Activated CD8-positive, alpha-beta T cell treated with anti-CD3 and anti-CD28 coated beads, Interleukin-2, amount 10 ng/mL, durations not matched to agents 7 days and 5 days (primary cell): ENCODE measurements around the gene MAGEB1. TPM values are rescaled to one million over a fixed set of nuclear protein-coding genes. Genes with fewer than 3 reads are reported as not detected.

Experiments used
- ATAC-seq: fragments of 150-1000 bp; cut with Tn5 transposase; one replicate; pipeline ENCODE4 v1.10.0; 2021; ENCODE audit warnings: moderate library complexity
- CTCF ChIA-PET: fragments of 350-600 bp; sonication (Branson Sonifier 250); formaldehyde crosslinking; loops from one replicate; lab custom pipeline; 2021; ENCODE audit warnings: antibody characterized with exemption; lab: Charles Lee
- POLR2A ChIA-PET: fragments of 350-600 bp; sonication (Branson Sonifier 250); formaldehyde crosslinking; loops from one replicate; lab custom pipeline; 2021; ENCODE audit warnings: antibody characterized with exemption; lab: Charles Lee
- DNase-seq: peaks from one replicate; pipeline ENCODE4 v3.0.0-alpha.2; 2020
- H3K27ac Mint-ChIP-seq: one replicate; pipeline ENCODE4 v1.8.0; 2021; ENCODE audit warnings: mild to moderate bottlenecking, mixed read lengths
- H3K27me3 Mint-ChIP-seq: one replicate; pipeline ENCODE4 v1.8.0; 2021; ENCODE audit warnings: low read depth, mixed read lengths
- H3K36me3 Mint-ChIP-seq: one replicate; pipeline ENCODE4 v1.8.0; 2021; ENCODE audit warnings: low read depth, mixed read lengths
- H3K4me1 Mint-ChIP-seq: one replicate; pipeline ENCODE4 v1.8.0; 2021; ENCODE audit warnings: low read depth, mixed read lengths
- H3K4me3 Mint-ChIP-seq: one replicate; pipeline ENCODE4 v1.8.0; 2021; ENCODE audit warnings: mild to moderate bottlenecking, mixed read lengths
- H3K9me3 Mint-ChIP-seq: one replicate; pipeline ENCODE4 v1.8.0; 2022; ENCODE audit warnings: mixed read lengths; ENCODE audit not compliant: insufficient read depth
- total RNA-seq, 2 experiments: library from RNA; stranded (reverse); gene quantifications; one replicate each; pipeline ENCODE4 v1.2.3, GENCODE V29; 2021

Gene MAGEB1
- total RNA-seq = not detected

- no peaks in the 10 kb centered on the region for H3K27me3 Mint-ChIP-seq
- no peak within 1 kb of the TSS for H3K4me3 Mint-ChIP-seq
- H3K27ac Mint-ChIP-seq = no peak within 1 kb of the TSS
- CTCF ChIA-PET = no interaction called here
- no peaks in the 10 kb centered on the region for H3K4me1 Mint-ChIP-seq
- H3K36me3 Mint-ChIP-seq = no peaks in the 10 kb centered on the region
- POLR2A ChIA-PET = no interaction called here
- ATAC-seq = no peak
- no peaks in the 10 kb centered on the region for H3K9me3 Mint-ChIP-seq
- DNase-seq = no peak
Observed at GRCh38 chrX:30246769-30247489, at the start of gene MAGEB1. TSS of gene MAGEB1 (plus strand) at chrX:30247146. CDS start at chrX:30250494, 3,348 bp downstream.

DNA sequence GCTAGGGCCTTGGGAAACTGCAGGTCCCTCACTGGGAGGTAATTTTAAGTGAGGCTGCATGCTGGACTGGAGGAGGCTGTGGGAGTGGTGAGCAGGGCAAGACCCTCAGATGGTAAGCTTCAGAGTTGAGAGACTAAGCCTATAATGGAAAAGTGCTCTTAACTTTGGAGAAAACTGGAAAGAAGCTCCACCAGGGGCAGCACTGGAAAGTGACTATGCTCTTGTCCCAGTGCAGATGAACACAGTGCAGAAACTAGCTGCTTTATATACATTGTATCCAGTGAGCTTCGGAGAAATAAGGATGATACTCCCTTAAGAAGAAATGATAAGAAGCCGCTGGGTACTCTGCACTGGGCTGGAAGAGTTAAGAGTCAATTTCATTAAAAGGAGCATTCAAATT lies 34.8 kb upstream of the MAGEB1 start:
- ATAC-seq (no peak), DNase-seq (no peak)
- Mint-ChIP-seq H3K36me3 (no peaks in the 10 kb centered on the region), H3K4me3 (no peak overlapping the region), H3K27me3 (no peaks in the 10 kb centered on the region), H3K9me3 (no peaks in the 10 kb centered on the region), H3K4me1 (no peaks in the 10 kb centered on the region), H3K27ac (no peak overlapping the region)
- POLR2A ChIA-PET = no interaction called here
- CTCF ChIA-PET = no interaction called here

DNA sequence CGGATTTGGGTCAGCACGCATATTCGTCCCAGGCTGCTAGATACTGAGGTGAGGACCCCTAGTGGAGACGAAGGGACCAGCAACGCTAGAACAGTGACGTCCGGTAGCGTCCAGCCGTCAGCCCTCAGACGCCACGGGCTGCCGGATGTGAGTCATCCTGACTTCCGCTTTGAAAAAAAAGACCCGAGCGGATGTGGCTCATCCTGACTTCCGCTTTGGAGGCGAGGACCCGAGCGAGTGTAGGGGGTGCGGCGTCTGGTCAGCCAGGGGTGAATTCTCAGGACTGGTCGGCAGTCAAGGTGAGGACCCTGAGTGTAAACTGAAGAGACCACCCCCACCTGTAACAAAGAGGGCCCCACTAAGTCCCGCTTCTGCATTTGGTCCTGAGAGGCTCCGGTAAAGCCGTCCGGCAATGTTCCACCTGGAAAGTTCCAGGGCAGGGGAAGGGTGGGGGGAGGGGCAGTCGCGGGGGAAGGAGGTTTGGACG lies 31.5 kb upstream of the MAGEB1 start, which contains the start of gene MAGEB2:
TSS of gene MAGEB2 (plus strand) at position 207 of the 487 bp plus-strand sequence. CDS start 3,018 bp downstream, outside the sequence.
- no peak within 1 kb of the TSS for H3K27ac Mint-ChIP-seq
- ATAC-seq = no peak
- no peak for DNase-seq
- H3K27me3 Mint-ChIP-seq = no peaks in the 10 kb centered on the region
- no peaks in the 10 kb centered on the region for H3K4me1 Mint-ChIP-seq
- ChIA-PET CTCF (no interaction called here), POLR2A (no interaction called here)
- H3K9me3 Mint-ChIP-seq = no peaks in the 10 kb centered on the region
- no peaks in the 10 kb centered on the region for H3K36me3 Mint-ChIP-seq
- H3K4me3 Mint-ChIP-seq = no peak within 1 kb of the TSS

DNA sequence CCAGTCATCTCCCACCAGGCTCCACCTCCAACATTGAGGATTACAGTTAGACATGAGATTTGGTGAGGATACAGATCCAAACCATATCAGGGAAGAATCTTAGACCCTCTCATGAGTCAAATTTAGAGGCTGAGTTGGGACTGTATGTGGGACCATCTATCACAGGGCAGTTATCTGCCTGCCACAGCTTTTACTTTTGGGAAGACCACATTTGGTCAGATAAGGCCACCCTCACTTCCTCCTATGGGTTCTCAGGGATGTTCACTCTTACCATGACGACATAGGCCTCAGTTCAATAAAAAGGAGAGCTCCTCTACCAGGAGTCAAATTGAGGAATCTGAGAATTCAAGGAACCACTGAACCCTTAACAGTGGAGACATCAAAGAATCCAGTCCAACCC lies 29.5 kb upstream of the MAGEB1 start:
- Mint-ChIP-seq H3K27me3 (no peaks in the 10 kb centered on the region), H3K9me3 (no peaks in the 10 kb centered on the region), H3K36me3 (no peaks in the 10 kb centered on the region), H3K27ac (no peak overlapping the region), H3K4me1 (no peaks in the 10 kb centered on the region), H3K4me3 (no peak overlapping the region)
- POLR2A ChIA-PET = no interaction called here
- ATAC-seq (no peak), DNase-seq (no peak)
- CTCF ChIA-PET = no interaction called here

DNA sequence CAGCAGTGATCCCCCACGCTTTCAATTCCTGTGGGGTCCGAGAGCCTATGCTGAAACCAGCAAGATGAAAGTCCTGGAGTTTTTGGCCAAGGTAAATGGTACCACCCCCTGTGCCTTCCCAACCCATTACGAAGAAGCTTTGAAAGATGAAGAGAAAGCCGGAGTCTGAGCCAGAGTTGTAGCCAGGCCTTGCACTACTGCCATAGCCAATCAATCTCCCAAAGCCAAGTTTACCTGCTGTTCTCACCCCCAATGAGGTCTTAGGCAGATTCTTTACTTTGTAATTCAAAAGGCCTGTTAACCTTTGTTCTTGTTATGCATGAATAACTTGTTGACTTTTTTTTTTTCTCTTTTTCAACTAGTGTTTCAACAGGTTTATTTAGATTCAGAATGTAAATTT lies 27.6 kb upstream of the MAGEB1 start:
- ChIA-PET POLR2A (no interaction called here), CTCF (no interaction called here)
- H3K27ac Mint-ChIP-seq = no peak overlapping the region
- H3K9me3 Mint-ChIP-seq = no peaks in the 10 kb centered on the region
- H3K36me3 Mint-ChIP-seq = no peaks in the 10 kb centered on the region
- no peak for ATAC-seq
- no peaks in the 10 kb centered on the region for H3K4me1 Mint-ChIP-seq
- H3K27me3 Mint-ChIP-seq = no peaks in the 10 kb centered on the region
- H3K4me3 Mint-ChIP-seq = no peak overlapping the region
- no peak for DNase-seq

GRCh38 chrX:30220661-30221060 lies 26.3 kb upstream of the MAGEB1 start:
- Mint-ChIP-seq H3K9me3 (no peaks in the 10 kb centered on the region), H3K36me3 (no peaks in the 10 kb centered on the region), H3K4me3 (no peak overlapping the region), H3K4me1 (no peaks in the 10 kb centered on the region), H3K27me3 (no peaks in the 10 kb centered on the region), H3K27ac (no peak overlapping the region)
- ChIA-PET POLR2A (no interaction called here), CTCF (no interaction called here)
- ATAC-seq = no peak
- no peak for DNase-seq

DNA sequence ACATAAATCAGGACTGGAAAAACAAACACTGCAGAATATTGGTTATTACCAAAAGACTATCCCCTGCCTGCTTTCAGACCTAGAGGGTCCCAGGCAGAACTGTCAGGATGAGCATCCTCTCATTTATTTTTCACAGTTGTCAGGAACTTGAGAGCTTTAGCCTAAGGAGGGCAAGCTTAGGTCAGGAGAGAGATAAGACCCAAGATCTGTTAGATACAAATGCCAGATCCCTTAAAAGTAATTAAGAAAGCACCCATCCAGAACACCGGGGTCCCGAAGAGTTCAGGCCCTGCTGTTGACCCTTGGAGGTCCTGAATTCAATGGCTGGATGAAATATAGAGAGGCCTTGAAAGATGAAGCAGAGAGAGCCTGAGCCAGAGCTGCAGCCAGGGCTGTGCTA lies 22.4 kb upstream of the MAGEB1 start:
- H3K27me3 Mint-ChIP-seq = no peaks in the 10 kb centered on the region

DNA sequence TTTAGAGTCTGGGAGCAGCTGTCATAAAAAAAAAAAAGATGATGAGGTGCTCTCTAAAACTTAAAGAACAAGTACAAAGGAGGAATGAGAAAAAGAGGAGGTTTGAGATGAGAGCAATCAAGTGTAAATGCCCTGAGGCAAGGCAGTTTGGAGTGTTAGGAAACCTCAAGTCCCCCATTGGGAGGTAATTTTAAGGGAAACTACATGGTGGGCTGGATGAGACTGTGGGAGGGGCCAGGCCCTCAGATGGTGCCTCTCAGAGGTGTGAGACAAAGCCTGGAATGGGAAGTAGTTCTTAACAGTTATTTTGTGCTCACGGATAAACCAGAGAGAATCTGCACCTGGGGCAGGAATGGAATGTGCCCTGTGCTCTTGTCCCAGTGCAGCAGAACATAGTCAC lies 18.4 kb upstream of the MAGEB1 start:
- no peaks in the 10 kb centered on the region for H3K27me3 Mint-ChIP-seq
- no peak for ATAC-seq

More for the DNA sequence above, 22.4 kb upstream of the MAGEB1 start:
- DNase-seq = no peak
- Mint-ChIP-seq H3K27ac (no peak overlapping the region), H3K36me3 (no peaks in the 10 kb centered on the region), H3K4me3 (no peak overlapping the region), H3K4me1 (no peaks in the 10 kb centered on the region), H3K9me3 (no peaks in the 10 kb centered on the region)
- ATAC-seq = no peak
- ChIA-PET POLR2A (no interaction called here), CTCF (no interaction called here)

GRCh38 chrX:30230395-30230794 lies 16.6 kb upstream of the MAGEB1 start, which contains the start of gene MAGEB3:
TSS of gene MAGEB3 (plus strand) at chrX:30230657. CDS start at chrX:30235925, 5,268 bp downstream.
- no peaks in the 10 kb centered on the region for H3K4me1 Mint-ChIP-seq
- ATAC-seq (no peak), DNase-seq (no peak)
- CTCF ChIA-PET = no interaction called here
- POLR2A ChIA-PET = no interaction called here
- no peaks in the 10 kb centered on the region for H3K36me3 Mint-ChIP-seq
- H3K9me3 Mint-ChIP-seq = no peaks in the 10 kb centered on the region
- H3K27me3 Mint-ChIP-seq = no peaks in the 10 kb centered on the region
- H3K4me3 Mint-ChIP-seq = no peak within 1 kb of the TSS
- H3K27ac Mint-ChIP-seq = no peak within 1 kb of the TSS

More for the DNA sequence above, 18.4 kb upstream of the MAGEB1 start:
- Mint-ChIP-seq H3K9me3 (no peaks in the 10 kb centered on the region), H3K36me3 (no peaks in the 10 kb centered on the region), H3K4me1 (no peaks in the 10 kb centered on the region), H3K27ac (no peak overlapping the region), H3K4me3 (no peak overlapping the region)
- DNase-seq = no peak
- CTCF ChIA-PET = no interaction called here
- POLR2A ChIA-PET = no interaction called here

GRCh38 chrX:30241724-30242415 lies 5.1 kb upstream of the MAGEB1 start, which contains the start of gene MAGEB4:
TSS of gene MAGEB4 (plus strand) at chrX:30242000. CDS start at chrX:30242136, 136 bp downstream.
- no peaks in the 10 kb centered on the region for H3K4me1 Mint-ChIP-seq

GRCh38 chrX:30248854-30249253 lies 1.9 kb downstream of the MAGEB1 start:
- Mint-ChIP-seq H3K27me3 (no peaks in the 10 kb centered on the region), H3K4me1 (no peaks in the 10 kb centered on the region), H3K27ac (no peak overlapping the region), H3K4me3 (no peak overlapping the region), H3K9me3 (no peaks in the 10 kb centered on the region), H3K36me3 (no peaks in the 10 kb centered on the region)
- POLR2A ChIA-PET = no interaction called here
- CTCF ChIA-PET = no interaction called here
- DNase-seq = no peak
- no peak for ATAC-seq

More at GRCh38 chrX:30241724-30242415, 5.1 kb upstream of the MAGEB1 start, which contains the start of gene MAGEB4:
- Mint-ChIP-seq H3K27ac (no peak within 1 kb of the TSS), H3K27me3 (no peaks in the 10 kb centered on the region), H3K9me3 (no peaks in the 10 kb centered on the region), H3K36me3 (no peaks in the 10 kb centered on the region), H3K4me3 (no peak within 1 kb of the TSS)
- CTCF ChIA-PET = no interaction called here
- no peak for ATAC-seq
- POLR2A ChIA-PET = no interaction called here
- DNase-seq = no peak

- no peak overlapping the region for H3K4me3 Mint-ChIP-seq
- no peaks in the 10 kb centered on the region for H3K4me1 Mint-ChIP-seq
- no peaks in the 10 kb centered on the region for H3K9me3 Mint-ChIP-seq
- H3K36me3 Mint-ChIP-seq = no peaks in the 10 kb centered on the region
- no peak overlapping the region for H3K27ac Mint-ChIP-seq
- ChIA-PET CTCF (no interaction called here), POLR2A (no interaction called here)
- DNase-seq (no peak), ATAC-seq (no peak)
- no peaks in the 10 kb centered on the region for H3K27me3 Mint-ChIP-seq
Observed at GRCh38 chrX:30253257-30253656, 6.3 kb downstream of the MAGEB1 start.
